Measurements from ENCODE around the gene ELAVL1. TPM values are rescaled to one million over a fixed set of nuclear protein-coding genes. Genes with fewer than 3 reads are reported as not detected.

ELAVL1 gene
- polyA plus RNA-seq, 3 donors = 15.2 to 29.7 (median 16.9) TPM

DNA sequence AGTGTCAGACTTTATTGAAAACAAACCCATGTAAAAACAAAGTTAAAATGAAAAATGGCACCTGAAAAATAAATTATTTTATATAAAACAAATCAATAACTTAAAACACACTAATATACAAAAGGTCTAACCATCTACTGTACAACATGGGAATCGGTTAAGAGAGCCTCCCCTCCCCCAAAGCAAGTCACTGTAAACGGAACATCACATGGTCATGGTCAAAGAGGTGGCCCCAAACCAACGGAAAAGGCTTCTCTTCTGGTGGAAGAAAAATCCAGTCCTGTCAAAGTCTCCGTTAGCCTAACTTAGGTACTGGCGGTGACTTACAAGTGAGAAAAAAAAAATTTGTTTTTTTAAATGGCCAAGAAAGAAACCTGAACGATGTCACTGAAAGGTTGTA is 46.2 kb downstream of the ELAVL1 start:
- 37 to 69% (median 47%) methylated on average over 6 of the region's 6 CpGs for WGBS, 3 donors
- no peak overlapping the region for H3K27ac ChIP-seq (ENCODE audit: low read depth, low read length)

DNA sequence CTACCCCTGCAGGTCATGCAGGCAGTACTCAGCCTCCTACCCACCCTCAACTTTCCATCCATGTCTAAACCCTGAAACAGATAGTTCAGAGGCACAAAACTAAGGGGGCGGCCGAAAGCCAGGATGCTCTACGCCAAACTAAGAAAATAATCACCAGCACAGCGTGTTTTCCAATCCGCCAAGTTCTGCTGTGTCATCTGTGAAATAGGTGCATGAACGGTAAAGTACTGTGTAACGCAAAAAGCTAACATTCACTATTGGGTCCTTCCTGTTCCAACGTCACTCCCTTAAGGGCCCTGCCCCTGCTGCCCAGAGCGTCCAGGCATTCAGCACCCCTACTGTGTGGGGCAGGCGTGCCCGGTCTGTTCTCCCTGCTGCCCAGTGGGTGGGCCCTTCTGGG is 49.7 kb downstream of the ELAVL1 start:
- no peak overlapping the region for H3K27ac ChIP-seq (ENCODE audit: low read depth, low read length)
- WGBS, 3 donors = 78 to 90% (median 82%) methylated on average over 11 of the region's 11 CpGs

DNA sequence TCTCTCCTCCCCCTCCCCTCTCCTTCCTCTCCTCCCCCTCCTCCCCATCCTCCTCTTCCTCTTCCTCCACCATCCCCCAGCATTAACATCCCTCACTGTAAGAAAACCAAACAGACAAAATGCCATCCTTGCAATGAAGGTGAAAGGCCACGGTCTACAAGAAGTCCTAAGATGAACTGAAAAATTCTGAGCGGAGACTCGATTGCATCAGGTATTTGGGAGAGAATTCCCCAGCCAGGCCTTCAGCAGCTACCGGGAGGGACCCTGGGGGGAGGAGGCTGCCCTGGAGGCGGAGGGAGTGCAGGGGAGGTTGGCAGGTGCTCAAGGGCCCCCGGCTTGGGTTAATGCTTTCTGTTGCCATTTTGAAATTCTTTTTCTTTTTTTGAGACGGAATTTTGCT is 51.9 kb downstream of the ELAVL1 start:
- WGBS, 3 donors = 51 to 80% (median 60%) methylated on average over 7 of the region's 7 CpGs
- H3K27ac ChIP-seq (ENCODE audit: low read depth, low read length) = no peak overlapping the region

DNA sequence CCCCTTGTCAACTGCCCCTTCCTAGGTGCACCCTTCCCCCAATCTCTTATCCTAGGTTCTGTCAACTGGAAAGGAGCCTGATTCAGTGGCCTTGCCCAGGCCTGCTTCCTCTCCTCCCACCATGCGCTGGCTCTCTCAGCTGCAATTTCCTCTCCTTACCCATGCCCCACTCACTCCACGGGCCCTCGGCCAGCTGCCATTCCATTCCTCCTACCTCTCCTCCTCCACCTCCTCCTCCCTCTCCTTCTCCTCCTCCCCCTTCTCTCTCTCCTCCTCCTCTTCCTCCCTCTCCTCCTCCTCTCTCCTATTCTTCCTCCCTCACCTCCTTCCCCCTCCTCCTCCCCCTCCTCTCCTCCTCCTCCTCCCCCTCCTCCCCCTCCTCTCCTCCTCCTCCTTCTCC is 52.4 kb downstream of the ELAVL1 start:
- no peak overlapping the region for H3K27ac ChIP-seq (ENCODE audit: low read depth, low read length)
- 6 to 34% (median 16%) methylated on average over 3 of the region's 3 CpGs for WGBS, 3 donors

DNA sequence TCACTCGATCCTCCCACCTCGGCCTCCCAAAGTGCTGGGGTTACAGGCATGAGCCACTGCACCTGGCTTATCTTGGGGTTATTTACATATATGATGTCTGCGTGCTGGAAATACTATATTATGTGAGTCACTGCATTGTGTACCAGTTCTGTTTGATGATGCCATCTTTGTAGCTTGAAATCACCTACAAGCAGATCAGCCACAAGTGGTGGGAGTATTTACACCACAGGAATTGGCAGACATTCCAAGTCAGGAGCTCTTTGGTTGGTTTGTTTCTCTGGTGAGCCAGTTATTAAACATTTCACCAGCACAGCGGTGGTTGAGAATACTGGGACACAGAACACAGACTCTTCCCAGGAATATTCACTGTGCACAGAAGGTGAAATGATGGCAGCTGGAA is 57.5 kb downstream of the ELAVL1 start:
- WGBS, 3 donors = 87 to 95% (median 94%) methylated on average over 4 of the region's 4 CpGs

DNA sequence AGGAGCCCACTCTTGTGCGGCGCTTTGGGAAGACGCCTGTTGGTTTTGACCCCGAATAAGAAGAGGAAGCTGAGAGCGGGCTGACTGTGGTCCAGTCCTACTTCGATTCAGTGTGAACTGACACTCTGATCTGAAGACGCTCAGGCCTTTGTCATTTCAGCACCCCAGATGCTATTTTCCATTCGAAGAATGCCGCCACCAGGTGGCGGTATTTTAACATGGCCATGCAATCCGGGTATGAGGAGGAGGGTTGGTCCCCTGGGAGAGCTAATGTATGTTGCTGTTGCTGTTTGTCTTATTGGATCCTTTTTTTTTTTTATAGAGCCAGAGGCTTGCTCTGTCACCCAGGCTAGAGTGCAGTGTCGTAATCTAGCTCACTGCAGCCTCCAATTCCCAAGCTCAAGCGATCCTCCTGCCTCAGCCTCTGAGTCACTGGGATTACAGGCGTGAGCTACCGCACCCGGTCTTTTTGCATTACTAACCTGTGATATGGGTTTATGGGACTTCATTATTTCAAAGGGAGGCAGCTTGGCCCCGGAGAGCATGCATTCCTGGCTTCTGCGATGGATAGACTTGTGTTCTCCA is 61.2 kb downstream of the ELAVL1 start:
- WGBS, 3 donors = 27 to 28% (median 28%) methylated on average over 18 of the region's 18 CpGs
- H3K27ac ChIP-seq (ENCODE audit: low read depth, low read length) = no peak overlapping the region

More for the DNA sequence above, 57.5 kb downstream of the ELAVL1 start:
- no peak overlapping the region for H3K27ac ChIP-seq (ENCODE audit: low read depth, low read length)

DNA sequence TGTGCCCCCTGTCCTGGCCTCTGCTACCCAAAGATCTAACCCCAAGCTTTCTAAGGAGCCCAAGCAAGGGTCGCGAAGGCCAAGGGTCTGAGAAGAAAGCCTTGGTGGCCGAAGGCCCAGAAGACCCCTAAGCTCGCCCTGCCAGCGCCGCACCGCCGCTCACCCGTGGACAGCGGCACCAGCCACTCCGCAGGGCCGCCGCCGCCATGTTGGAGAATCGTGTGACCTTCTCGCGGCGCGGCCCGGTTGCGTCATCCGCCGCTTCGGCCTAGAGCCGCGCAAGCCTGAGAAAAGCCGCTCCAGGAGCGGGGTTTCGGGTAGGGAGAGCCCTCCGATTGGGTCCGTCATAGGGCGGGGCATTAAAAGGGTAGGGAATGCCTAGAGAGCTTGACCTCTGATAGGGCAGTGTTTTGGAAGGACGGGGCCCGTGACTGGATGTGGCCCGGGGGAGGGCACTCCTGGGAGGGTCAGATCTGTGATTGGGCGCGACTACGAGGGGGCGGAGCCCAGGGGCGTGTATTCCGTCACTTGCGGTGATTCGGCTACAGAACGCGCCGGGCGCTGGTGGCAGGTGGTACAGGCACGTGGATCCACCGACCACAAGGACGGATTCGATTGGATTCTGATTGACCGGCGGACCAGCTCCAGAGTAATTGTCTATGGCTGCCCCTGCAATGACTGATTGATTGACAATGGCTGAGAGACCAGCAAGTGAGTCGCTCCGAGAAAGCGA is 61.8 kb downstream of the ELAVL1 start, which contains the start of gene TIMM44:
TSS of gene TIMM44 (minus strand) at position 223 of the 733 bp plus-strand sequence. CDS start at position 208, 15 bp downstream.
- 0 to 1% (median 1%) methylated on average over 56 of the region's 56 CpGs for WGBS, 3 donors

DNA sequence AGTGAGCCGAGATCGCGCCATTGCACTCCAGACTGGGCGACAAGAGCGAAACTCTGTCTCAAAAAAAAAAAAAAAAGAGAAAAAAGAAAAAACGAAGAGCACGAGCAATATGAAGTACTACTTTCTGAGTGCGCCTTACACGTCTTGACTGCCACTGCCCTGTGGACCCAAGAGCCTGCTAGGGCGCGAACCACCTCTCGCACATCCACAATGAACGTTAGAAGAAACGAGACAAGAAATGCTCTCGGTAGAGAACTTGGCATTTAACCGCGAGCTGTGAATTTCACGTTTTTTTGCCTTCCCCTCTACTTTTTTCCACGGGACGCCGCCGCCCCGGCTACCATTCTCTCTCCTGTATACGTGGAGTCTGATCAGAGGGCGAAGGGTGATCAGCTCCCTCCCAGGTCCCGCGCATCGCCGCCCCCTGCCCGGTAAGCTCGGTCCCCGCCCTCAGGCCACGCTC is 62.4 kb downstream of the ELAVL1 start:
- WGBS, 3 donors = 3 to 6% (median 6%) methylated on average over 31 to 33 of the region's 33 CpGs
- H3K27ac ChIP-seq (ENCODE audit: low read depth, low read length) = peak overlapping the region; percentile 68

More for the DNA sequence above, 61.8 kb downstream of the ELAVL1 start, which contains the start of gene TIMM44:
- H3K27ac ChIP-seq (ENCODE audit: low read depth, low read length) = peak within 1 kb of the TSS; percentile 68

DNA sequence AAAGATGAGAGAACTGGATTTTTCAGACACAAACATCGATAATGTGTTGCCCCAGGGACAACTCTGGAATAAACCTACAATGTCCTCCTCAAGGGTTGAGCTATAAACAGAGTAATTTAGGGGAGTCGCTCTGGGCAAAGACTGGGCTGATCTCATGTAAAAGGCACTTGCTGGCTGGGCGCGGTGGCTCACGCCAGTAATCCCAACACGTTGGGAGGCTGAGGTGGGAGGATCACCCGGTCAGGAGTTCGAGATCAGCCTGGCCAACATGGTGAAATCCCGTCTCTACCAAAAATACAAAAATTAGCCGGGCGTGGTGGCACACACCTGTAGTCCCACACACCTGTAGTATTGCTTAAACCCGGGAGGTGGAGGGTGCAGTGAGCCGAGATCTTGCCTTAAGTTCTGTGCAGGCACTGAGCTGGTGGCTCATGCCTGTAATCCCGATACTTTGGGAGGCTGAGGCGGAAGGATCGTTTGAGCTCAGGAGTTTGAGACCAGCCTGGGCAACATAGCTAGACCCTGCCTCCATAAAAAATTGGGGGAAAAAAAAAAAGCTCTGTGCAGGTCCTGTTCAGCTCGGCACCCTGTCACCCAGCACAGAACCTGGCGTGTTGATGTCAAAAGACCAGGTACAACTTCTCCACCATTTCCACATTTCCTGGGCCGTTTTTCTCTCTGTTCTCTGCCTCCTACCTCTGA is 63.4 kb downstream of the ELAVL1 start:
- 85 to 92% (median 85%) methylated on average over 19 of the region's 19 CpGs for WGBS, 3 donors
- no peak overlapping the region for H3K27ac ChIP-seq (ENCODE audit: low read depth, low read length)

DNA sequence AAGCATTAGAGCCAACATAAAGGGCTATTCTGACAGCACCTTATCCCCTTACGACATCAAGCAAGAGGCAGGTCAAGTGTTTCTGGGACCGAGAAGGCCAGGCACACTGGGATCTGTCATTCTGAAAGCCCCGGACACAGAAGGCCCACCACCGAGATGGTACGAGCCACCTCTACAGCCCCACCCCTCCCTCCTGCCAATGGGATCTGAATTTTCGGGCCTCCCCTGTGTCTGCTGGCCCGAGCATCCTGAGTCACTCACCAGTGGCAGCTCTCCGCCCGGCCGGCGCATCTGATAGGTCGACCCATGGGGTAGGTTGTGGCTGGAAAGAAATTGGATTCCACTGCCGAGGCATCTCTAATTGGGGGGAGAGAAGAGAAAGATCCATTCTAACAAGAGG is 64.6 kb downstream of the ELAVL1 start:
- 92 to 95% (median 94%) methylated on average over 13 of the region's 13 CpGs for WGBS, 3 donors
- no peak overlapping the region for H3K27ac ChIP-seq (ENCODE audit: low read depth, low read length)

DNA sequence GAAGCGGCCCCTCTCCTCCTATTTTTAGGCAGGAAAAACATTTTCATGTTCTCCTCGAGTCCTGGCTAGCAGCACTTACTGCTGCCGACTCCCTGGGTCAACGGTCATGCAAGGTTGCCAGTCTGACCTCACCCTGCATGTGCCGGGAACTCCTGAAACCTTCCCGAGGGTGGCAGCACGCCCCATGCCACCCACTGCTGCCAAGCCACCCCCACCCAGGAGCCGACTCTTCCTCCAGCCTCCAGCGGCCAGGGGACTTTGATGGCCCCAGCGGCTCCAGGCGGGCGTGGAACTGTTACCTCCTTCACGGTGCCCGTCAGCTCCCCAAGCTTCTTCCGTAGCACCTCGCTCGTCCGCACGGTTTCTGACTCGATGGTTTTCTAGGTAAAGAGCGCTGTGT is 70.7 kb downstream of the ELAVL1 start:
- H3K27ac ChIP-seq (ENCODE audit: low read depth, low read length) = no peak overlapping the region
- 89 to 94% (median 90%) methylated on average over 21 of the region's 21 CpGs for WGBS, 3 donors

DNA sequence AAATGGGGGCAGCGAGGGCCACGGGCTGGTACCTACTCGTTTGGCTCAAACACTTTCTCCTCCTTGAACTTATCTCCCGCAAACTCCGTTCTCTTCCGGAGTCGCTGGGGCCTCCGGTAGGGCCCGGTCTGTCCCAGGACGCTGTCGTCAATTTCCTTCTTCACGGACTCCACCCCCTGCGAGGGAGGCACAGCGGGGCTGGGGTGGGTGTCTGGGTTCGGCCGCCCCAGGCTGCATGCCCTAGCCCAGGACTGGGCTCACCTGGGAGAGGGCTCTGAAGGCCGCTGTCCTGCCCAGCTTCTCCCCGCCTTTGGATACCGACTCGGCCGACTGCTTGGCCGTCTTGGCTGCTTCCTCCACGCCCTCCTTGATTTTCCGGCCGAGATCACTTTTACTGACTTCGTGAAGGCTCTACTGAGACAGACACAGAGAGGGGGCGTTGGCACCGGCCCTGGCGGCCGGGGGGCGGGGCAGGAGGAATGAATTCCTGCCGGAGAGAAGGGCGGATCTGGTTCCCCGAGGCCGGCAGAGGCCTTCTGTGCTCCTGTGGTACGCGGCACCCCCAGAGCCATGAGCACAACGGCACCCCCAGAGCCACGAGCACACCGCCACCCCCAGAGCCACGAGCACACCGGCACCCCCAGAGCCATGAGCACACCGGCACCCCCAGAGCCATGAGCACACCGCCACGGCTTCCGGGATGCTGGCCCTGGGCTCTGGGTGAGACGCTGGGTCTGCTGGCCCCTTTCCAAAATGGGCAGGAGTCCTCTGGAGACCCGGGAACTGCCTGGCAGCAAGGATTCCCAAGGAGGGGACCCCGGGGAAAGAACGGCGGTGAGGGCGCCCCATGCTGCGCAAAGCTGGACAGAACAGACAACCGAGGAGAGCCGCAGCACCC is 71.4 kb downstream of the ELAVL1 start:
- 88 to 92% (median 92%) methylated on average over 54 to 55 of the region's 55 CpGs for WGBS, 3 donors
- no peak overlapping the region for H3K27ac ChIP-seq (ENCODE audit: low read depth, low read length)

DNA sequence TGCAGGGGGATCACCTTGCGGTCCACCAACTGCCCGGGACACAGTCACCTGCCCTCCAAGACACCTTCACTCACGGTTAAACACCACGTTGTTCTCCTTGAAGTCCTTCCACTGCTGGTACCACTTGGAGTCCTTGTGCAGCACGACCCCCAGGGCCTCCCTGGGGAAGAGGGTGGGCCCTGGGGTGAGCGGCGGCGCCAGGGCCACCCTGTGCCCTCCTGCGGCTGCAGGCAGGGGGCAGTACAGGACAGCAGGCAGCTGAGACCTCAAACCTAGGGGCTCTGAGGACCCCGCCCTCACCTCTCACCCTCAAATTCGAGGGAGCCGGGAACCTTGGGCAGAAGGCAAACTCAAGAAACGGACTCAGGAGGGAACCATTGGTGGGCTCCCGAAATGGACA is 72.0 kb downstream of the ELAVL1 start:
- H3K27ac ChIP-seq (ENCODE audit: low read depth, low read length) = no peak overlapping the region
- WGBS, 3 donors = 81 to 92% (median 89%) methylated on average over 14 of the region's 14 CpGs

DNA sequence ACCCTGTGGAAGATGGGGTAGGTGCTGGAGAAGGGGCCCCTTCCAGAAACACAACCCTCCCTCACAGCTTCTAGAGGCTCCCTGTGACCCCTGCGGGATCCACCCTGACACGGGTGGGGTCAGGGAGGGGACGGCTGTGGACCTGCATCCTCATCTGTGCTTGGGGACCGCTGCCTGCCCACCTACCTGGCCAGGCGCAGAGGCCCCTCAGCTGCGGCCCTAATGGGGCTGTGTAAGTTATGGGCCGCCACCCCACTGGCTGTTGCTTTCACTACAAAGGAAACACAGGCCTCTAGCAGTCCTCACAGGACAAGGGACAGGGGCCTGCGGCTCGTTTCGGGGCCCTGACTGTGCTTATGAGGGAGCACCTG is 72.5 kb downstream of the ELAVL1 start:
- H3K27ac ChIP-seq (ENCODE audit: low read depth, low read length) = no peak overlapping the region
- WGBS, 3 donors = 93 to 95% (median 94%) methylated on average over 10 of the region's 10 CpGs

DNA sequence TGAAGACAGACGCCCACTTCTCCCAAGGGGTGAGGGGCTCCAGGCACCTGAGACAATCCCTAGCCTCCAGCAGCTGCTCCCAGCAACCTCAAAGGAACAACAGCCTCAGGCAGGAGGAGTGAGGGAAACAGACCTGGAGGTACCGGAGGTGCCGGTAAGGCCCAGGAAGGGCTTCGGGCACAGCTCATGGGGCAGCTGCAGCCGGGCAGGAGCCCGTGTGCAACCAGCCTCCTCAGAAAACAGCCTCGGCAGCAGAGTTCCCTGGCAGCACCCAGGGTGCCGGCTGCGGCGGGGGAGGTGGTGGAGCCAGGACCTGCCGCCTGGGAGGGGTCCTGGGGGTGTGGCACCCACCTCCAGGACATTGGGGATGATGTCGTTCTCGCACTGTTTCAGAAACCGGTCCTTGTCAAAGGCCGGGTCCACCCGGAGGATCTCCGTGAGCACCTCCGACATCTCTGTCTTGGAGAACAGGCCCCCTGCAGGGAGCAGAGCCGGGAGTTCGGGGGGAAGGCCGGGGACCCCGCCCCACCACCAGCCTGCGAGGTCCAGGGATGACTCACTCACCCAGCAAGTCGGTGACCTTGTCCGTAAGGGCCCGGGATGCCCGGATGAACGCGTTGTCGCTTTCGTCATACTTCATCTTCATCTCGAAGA is 73.0 kb downstream of the ELAVL1 start:
- 91 to 92% (median 92%) methylated on average over 31 to 32 of the region's 32 CpGs for WGBS, 3 donors
- no peak overlapping the region for H3K27ac ChIP-seq (ENCODE audit: low read depth, low read length)

DNA sequence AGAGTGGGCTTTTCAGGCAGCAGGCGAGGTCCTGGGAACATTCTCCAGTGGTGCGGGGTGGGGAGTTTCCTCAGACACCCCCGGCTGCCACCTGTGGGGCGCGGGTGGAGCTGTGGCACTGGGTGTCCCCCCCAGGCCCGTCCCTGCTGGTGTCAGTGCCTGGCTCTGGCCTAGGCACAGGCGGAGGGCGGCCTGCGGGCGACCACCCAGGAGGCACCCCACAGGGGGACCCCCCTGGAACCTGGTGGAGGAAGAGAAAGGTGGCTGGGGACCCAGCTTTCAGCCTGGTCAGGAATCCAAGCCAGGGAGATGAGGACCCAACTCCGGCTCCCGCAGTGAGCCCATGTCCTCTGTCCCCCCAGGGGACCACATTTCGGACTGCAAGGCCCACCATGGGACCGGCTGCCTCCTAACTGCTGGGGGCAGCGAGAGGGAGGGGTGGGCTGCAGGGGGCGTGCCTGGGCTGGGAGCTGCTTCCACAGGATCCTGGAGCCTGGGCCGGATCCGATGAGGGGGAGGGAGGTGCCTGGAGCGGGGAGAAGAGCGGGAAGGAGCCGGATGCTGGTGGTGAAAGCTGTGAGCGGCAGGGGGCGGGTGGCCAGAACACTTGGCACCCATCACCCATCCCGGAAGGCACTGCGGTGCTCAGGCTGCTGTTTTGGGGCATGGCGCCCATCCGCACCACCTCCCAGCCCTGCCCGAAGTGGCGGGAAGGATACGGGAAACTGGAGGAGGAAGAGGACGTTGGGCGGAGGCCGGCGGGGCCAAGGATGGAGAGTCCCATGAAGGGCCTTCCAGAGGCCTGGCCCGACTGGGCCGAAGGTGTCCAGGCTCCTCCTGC is 74.0 kb downstream of the ELAVL1 start:
- WGBS, 3 donors = 89 to 91% (median 90%) methylated on average over 30 to 36 of the region's 36 CpGs
- H3K27ac ChIP-seq (ENCODE audit: low read depth, low read length) = no peak overlapping the region

DNA sequence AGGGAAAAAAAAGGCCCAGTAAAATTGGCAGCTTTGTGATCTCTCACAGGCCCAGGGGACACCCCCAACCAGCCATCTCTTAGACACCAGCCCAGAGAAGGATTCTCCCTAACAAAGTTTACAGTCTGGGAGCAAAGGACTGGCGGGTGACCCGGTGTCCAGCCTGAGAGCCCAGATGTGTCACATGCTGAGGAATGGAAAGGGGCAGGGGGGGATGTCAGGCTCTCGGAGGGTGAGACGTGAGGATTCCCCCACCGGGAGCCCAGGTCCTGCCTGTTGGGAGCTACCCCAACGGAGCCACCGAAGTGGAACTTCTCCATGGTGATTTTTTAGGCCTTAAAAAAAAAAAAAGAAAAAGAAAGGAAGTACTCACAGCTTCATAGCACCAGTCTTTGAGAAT is 74.7 kb downstream of the ELAVL1 start:
- no peak overlapping the region for H3K27ac ChIP-seq (ENCODE audit: low read depth, low read length)
- WGBS, 3 donors = 83 to 87% (median 84%) methylated on average over 7 of the region's 7 CpGs

Data from adipose tissue (tissue), 3 donors.